CD4-positive, alpha-beta T cell treated with Interleukin-15 for 4 hours (primary cell): ENCODE measurements around the gene IFI16.
A peak's percentile ranks its signal among the peaks of the same experiment; 100 is the strongest.
"Not testable (repeated sequence)": the region's sequence is repeated elsewhere in the genome, so short reads cannot be mapped to it uniquely, and the experiment has no call there.

Experiments used
- DNase-seq: peaks from one replicate; pipeline ENCODE4 v3.0.0-alpha.2; 2020; ENCODE audit warnings: low spot score

The IFI16 gene

GRCh38 chr1:159008744-159009188 lies 941 bp upstream of the IFI16 start:
- peak; percentile 77 for DNase-seq

GRCh38 chr1:159009287-159009686 lies 420 bp upstream of the IFI16 start:
- no peak for DNase-seq

GRCh38 chr1:159010391-159010790 lies 684 bp downstream of the IFI16 start:
- DNase-seq, result no peak

GRCh38 chr1:159011001-159011400 lies 1.3 kb downstream of the IFI16 start:
- DNase-seq, result not testable (repeated sequence)

DNA sequence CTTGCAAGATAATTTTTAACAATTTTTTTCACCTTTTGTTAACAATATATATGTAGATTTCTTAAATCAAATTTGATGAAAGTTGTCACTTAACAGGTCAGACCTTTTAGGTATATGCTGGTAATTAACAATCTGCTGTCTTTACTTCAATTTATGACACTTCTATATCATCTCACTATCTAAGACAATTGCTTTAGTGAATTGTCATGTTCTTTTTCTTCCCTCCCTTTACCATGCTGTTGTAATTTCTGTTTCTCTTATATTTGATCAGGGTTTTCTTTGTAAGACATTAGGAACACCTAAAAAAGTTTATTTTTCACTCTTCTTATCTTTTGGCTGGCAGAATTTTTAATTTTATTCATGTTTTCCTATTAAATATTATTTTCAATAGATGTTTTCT lies 2.0 kb downstream of the IFI16 start:
- DNase-seq, result no peak

DNA sequence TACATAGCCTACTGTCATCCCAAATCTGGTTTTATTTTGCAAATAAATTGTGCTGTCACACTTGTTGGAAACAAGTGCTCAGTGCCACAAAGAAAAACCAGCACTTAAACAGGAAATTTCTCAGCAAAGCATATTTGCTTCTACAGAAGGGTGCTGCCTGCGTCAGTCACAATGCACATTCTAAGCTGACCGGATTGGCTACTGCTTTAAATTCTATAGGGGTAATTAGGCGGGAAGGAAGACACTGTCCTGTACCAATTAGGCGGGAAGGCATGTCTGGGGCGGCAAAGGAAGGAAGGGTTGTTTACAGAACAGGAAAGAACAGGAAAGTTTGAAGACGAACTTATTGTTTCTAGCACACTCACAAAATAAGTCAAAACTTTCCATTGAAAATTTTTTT lies 2.8 kb downstream of the IFI16 start:
- DNase-seq, result peak; percentile 72

DNA sequence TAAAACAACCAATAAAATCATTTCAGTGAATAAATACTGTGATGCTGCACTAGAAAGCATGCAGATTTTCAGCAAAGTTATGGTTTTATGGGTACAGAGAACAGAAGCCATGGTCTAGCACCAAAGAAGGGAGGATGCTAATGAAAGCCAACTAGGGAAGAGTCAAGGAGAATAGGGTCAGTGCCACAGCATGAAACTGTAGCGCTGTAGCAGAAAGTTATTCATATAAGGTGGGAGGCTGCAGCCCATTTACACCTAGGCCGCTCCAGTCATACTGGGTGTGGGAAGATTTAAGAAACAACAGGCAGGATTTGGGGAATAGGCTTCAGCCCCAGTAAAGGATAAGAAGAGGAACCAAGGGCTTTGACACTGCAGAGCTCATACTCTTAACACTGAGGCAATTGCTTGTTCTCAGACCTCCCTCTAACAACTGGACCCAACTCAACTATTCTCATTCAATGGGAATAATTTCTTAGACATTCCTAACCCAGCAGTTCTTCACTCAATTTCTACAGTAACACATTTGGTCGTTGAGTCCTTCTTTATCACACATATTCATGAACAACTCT lies 4.4 kb downstream of the IFI16 start:
- no peak for DNase-seq

- DNase-seq, result no peak
Observed at GRCh38 chr1:159014851-159015250, 5.1 kb downstream of the IFI16 start.

DNA sequence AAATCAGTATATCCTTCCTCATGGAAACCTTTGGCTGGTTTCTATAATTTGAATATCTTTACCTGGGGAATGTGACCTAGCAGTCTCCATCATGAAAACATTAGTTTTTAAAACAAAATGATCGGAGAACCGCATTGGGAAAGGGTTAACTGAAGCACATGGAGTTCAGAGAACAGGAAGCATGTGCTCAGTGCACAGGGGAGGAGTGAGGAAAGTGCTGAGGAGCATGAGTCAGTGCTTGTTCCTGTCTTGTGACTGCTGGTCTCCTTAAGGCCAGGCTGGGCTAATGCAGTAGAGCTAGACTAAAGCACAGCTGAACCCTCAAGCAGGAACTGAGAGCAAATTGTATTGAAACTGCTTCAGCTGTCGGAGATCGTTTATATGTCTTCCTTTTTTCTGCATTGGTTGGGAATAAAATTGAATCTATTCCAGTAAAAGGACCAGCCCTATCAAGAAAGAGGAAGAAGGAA lies 5.8 kb downstream of the IFI16 start:
- peak; percentile 83 for DNase-seq

- no peak for DNase-seq
Observed at GRCh38 chr1:159023723-159024122, 14.0 kb downstream of the IFI16 start.

DNA sequence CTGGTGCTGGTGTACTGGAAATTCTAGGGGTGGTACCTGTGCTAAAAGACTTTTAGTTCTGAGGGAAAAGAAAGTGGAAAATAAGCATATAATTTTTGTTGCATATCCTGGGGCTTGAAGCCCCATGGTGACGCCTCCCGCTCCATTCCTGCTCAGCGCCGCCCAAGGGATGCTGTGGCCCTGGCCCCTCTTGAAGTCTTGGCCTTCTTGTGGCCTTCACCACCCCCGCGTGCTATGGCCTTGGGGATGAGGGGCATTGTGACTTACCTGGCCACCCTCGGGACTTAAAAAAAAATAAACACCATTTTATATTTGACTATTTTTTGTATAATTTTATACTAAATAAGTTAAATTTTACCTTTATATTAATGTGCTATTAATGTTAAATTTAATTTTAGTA lies 15.3 kb downstream of the IFI16 start:
- DNase-seq, result no peak

DNA sequence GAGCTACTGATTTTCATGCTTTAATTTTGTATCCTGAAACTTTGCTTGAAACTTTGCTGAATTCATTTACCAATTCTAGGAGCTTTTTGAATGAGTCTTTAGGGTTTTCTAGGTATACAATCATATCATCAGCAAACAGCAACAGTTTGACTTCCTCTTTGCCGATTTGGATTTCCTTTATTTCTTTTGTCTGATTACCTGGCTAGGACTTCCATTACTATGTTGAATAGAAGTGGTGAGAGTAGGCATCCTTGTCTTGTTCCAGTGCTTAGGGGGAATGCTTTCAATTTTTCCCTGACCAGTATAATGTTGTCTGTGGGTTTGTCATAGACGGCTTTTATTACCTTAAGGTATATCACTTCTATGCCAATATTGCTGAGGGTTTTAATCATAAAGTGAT lies 17.1 kb downstream of the IFI16 start:
- not testable (repeated sequence) for DNase-seq

GRCh38 chr1:159030311-159030710 lies 20.6 kb downstream of the IFI16 start:
- no peak for DNase-seq

DNA sequence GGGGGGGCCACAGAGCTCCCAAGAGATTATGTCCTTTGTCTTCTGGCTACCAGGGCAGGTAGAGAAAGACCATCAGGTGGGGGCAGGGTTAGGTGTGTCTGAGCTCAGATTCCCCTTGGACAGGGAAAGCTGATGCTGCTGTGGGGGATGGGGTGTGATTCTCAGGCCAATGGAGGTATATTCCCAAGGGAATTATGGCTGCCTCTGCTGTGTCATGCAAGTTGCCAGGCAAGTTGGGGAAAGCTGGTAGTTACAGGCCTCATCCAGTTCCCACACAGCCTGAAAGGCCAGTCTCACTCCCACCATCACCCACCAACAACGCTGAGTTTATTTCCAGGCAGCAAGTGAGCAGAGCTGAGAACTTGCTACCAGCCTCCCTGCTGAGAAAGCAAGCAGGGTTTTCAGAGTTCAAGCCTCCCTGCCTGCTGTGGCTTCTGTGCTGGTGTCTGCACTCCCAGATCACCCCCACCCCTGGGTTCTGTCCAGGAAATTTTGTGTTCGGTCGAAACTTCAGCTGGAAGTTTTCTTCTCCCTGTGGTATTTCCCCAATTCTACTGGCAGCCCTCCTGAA lies 21.3 kb downstream of the IFI16 start:
- DNase-seq, result no peak

- no peak for DNase-seq
Observed at GRCh38 chr1:159040206-159040605, 30.5 kb downstream of the IFI16 start.

DNA sequence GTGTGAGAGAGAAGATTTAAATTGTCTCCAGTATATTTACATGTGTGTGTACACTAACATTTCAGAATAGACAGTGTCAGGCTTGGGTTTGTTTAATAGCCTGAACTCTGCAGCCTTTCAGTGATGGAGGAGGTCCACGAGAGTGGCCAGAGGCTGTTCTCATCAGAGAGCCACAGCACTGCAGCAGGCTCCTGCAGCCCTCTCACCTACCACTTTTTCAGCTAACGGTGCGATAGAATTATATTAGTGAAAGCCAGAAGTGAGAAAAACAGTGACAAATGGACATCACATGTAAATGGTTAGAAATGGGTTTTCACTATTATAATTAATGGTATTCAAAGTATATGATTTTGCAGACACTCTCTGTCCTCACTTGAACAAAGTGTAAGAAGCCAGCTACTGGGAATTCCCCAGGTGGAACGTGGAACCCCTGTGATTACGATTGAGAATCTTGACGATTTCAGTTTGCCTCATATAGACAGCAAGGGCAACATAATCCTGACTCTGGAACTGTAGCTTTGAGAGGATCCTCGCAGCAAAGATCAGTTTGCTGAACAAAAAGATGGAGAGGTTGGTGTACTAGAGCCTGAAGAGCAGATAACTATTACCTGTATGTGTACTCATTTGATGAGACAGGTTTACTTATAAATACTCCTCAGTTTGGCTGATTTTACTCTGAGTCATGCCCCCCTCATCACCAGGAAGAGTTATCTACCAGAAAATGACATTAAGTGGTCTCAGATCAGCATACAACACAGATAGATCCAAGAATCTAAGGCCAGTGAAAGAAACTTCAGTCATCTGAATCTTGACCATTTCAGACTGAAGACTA lies 31.4 kb downstream of the IFI16 start:
- peak; percentile 10 for DNase-seq

DNA sequence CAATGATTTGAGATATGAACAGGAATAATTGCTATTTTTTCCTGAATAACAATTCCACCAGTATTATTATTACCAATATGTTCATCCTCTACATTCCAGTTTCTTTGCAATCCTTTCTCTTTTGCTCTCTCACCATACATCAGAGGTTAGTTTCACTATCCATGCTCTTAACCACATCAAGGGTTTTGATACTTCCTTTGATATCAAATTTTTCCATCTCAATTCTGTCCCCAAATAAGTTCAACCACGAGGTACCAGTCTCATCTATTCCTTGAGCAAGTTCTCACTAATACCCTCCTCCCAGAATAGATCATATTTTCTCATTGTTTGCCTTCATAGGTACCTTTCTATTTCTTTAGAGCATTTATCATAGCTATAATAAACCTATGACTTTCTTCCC lies 36.8 kb downstream of the IFI16 start:
- DNase-seq, result peak; percentile 32

- DNase-seq, result no peak
Observed at GRCh38 chr1:159051436-159051835, 41.7 kb downstream of the IFI16 start.

DNA sequence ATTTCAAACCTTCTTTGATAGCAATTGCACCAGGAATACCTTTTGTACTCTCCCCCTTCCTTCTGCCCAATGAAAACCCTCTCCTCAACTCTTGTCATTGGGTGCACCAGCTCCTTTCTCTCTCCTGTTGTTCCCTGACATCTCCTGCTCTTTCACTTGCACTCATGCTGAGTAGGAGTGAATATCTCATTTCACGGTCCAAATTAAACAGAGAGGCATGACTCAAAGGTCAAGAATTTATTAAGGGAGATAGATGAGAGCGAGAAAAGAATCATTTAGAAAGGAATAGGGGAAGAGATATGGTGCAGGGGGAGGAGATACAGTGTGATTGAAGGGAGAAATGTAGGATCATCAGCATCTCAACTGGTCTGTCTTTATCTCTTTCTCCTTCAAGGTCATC lies 44.7 kb downstream of the IFI16 start:
- DNase-seq, result no peak

GRCh38 chr1:159055181-159055641 lies 45.5 kb downstream of the IFI16 start:
- peak; percentile 21 for DNase-seq

- DNase-seq, result no peak
Observed at GRCh38 chr1:159056069-159056698, 46.5 kb downstream of the IFI16 start.

DNA sequence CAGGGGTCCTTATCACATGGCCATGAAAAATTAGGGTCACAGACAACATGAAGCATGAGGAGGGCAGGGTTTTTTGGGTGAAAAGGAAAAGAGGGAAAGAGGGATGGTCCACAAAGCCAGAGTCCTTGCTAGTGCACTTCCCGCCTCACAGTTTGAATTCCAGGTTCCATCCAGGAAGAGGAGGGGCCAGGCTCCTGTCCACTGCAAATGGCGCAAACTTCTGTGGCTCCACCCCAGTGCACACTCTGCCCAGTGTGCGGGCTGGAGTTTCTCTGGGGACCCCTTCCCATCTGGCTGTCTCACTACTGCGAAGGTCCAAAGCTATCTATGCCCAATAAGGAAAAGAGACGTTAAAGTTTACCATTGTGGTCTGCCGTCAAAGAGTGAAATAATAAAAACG lies 49.0 kb downstream of the IFI16 start:
- DNase-seq, result no peak

DNA sequence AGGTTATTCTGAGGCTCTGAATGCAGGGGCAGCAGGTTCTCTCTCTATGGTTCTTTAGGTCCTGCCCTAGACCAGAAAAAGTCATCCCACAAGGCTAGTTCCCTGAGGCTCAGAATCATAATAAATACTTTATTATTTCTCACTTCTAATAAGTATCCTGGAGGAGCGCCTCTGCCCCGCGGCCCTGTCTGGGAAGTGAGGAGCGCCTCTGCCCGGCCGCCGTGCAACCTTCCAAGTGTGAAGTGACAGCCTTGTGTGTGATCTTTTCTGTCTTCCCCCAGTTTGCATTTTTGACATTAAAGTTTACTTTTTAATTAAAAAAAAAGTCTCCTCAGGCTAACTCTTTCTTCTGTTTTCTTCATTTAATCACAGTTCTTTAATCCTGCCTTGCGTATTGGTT lies 55.4 kb downstream of the IFI16 start:
- no peak for DNase-seq
